Measurements from ENCODE around the gene FOXA1.
A peak's percentile ranks its signal among the peaks of the same experiment; 100 is the strongest.

DNA sequence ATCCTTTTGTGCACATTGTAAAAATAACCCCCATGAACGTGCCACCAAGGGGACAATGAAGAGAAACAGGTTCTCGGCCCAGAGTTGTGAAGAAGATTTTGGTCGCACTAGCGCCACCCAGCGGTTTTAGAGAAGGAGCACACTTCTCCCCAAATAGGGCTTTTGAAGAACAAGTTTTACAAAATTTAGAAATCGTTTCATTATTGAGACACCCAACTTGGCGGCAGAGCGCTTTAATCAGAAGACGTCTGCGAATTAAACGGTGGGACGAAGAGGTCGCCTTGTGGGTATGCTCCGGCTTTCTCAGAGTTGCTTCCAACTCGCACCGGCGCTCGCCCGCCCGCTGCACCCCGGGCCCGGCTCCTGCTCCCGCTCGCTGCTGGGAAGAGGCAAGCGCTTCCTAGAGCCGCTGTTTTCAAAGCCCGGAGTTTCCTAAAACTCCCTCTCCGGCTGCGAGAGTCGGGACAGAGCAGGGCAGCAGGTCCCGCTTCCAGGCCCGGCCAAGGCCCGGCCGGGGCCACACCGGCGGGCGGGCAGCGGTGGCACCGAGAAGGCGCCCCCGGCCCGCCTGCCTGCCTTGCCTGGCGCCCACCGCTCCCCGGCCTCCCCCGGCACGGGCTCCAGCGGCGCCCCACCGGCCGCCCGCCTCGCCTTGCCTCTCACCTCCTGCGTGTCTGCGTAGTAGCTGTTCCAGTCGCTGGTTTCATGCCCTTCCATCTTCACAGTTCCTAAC, 645 bp downstream of the FOXA1 start:
- TF ChIP-seq, protein P1, sequence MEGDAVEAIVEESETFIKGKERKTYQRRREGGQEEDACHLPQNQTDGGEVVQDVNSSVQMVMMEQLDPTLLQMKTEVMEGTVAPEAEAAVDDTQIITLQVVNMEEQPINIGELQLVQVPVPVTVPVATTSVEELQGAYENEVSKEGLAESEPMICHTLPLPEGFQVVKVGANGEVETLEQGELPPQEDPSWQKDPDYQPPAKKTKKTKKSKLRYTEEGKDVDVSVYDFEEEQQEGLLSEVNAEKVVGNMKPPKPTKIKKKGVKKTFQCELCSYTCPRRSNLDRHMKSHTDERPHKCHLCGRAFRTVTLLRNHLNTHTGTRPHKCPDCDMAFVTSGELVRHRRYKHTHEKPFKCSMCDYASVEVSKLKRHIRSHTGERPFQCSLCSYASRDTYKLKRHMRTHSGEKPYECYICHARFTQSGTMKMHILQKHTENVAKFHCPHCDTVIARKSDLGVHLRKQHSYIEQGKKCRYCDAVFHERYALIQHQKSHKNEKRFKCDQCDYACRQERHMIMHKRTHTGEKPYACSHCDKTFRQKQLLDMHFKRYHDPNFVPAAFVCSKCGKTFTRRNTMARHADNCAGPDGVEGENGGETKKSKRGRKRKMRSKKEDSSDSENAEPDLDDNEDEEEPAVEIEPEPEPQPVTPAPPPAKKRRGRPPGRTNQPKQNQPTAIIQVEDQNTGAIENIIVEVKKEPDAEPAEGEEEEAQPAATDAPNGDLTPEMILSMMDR (IDR thresholded peaks at IDR 0.05) = peak in 1 of 4 experiments; percentile 24
- no peak for TF ChIP-seq POLR2A (IDR thresholded peaks at IDR 0.05)

Measured in uterus (tissue), 2 donors.